G401.6 (cell line): ENCODE data around the gene ALDH3B2.
"Not testable (repeated sequence)": the region's sequence is repeated elsewhere in the genome, so short reads cannot be mapped to it uniquely, and the experiment has no call there.

Experiments used
- FAIRE-seq: peaks from 2 replicates; lab custom pipeline; 2012; peaks lifted over from hg19 to GRCh38; lab: Jason Lieb, UNC

The ALDH3B2 gene

GRCh38 chr11:67674442-67674871 lies at the start of gene ALDH3B2:
ALDH3B2 (minus strand) TSS chr11:67674623; CDS start chr11:67666935, 7,688 bp downstream.
- no peak for FAIRE-seq

GRCh38 chr11:67723036-67723435 lies 48.6 kb upstream of the ALDH3B2 start:
- not testable (repeated sequence) for FAIRE-seq

- not testable (repeated sequence) for FAIRE-seq
These were observed 41.8 kb upstream of the ALDH3B2 start for GRCh38 chr11:67716226-67716625.

- not testable (repeated sequence) for FAIRE-seq
These were observed 41.4 kb upstream of the ALDH3B2 start for GRCh38 chr11:67715801-67716200.

- FAIRE-seq: not testable (repeated sequence)
These were observed 39.6 kb upstream of the ALDH3B2 start for GRCh38 chr11:67713892-67714509.

- FAIRE-seq: not testable (repeated sequence)
These were observed 37.3 kb upstream of the ALDH3B2 start for GRCh38 chr11:67711676-67712075.

- FAIRE-seq: not testable (repeated sequence)
These were observed 36.8 kb upstream of the ALDH3B2 start for GRCh38 chr11:67711212-67711611.

DNA sequence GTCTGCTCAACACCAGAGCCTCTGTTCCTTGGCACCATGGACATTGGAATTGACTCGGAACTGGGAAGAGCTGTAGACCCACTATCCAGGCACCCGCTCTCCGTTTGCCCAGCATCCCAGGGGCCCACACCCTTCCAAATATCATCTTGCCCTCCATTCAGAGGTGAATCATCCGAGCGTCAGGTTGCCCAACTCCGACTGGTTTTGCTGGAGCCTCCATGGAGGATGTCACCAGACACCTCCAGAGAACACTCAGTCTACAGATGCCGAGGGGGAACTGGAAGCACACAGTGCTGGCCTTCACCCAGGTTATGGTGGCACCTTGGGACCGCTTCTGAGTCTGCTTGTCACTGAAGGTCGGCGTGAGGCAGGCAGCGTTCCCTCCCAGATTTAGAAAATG lies 35.4 kb upstream of the ALDH3B2 start:
- not testable (repeated sequence) for FAIRE-seq

- no peak for FAIRE-seq
These were observed 30.8 kb upstream of the ALDH3B2 start for GRCh38 chr11:67705264-67705663.

- no peak for FAIRE-seq
These were observed 30.1 kb upstream of the ALDH3B2 start for GRCh38 chr11:67704524-67704923.

- not testable (repeated sequence) for FAIRE-seq
These were observed 29.3 kb upstream of the ALDH3B2 start for GRCh38 chr11:67703709-67704108.

DNA sequence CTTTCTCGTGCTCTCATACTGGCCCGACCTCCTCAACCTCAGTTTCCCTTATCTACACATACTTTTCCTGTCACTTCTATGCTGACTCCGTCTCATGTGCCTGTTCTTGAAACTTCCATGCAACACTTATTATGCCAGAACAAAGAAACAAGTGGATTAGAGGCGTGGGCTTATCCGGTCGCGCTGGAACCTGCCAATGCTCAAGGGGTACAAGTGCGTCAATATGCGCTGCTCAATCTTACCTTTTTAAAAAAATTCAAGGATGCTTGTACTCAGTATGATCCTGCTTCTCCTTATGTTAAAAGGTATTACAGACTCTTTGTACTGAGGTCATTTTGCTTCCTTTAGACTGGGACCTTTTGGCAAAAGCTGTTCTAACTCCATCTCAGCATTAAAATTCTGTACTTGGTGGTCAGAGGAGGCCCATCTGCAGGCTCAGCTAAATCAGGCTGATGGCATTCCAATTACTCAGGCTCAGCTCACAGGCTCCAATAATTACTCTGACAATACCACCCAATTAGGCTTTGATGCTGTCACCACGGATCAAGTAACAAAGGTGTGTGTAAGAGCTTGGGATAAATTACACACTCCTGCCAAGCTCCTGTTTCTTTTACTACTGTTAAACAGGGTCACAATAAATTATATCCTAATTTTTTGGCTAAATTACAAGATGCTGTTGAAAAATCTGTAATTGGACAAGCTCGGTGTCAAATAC lies 26.3 kb upstream of the ALDH3B2 start:
- FAIRE-seq: no peak

DNA sequence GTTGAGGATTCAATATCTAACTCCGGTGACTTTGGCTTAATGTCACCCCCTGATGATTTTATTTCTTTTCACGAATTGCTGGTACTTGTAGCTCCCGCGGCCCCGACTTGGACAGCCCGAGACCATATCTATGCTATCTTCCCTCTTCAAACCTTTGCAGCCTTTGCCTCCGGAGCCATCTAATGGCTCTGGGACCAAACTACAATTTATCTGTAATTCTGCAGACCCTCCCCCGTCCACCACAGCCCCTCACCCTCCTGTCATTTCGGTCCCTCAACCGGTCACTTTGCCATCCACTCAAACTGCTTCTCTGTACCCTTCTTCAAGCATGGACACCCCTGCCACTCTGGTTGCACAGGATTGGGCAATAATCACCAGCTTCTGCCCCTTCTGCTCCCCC lies 25.7 kb upstream of the ALDH3B2 start:
- no peak for FAIRE-seq

DNA sequence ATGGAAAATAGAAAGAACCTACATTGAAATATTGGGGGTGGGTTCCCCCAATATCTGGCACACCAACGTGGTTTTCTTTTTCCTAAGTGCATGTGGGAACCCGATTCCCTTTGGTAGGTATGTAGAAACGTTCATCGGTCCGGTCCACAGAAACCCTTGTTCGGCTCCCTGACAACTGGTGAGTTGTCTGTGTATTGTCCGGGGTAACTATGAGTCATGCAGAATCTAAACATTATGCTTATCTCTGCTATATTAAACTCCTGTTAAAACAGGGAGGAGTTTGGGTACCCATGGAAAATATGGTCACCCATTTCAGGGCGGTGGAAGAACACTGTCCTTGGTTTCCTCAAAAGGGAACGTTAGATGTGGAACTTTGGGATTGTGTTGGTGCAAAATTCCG lies 25.1 kb upstream of the ALDH3B2 start:
- FAIRE-seq: no peak

DNA sequence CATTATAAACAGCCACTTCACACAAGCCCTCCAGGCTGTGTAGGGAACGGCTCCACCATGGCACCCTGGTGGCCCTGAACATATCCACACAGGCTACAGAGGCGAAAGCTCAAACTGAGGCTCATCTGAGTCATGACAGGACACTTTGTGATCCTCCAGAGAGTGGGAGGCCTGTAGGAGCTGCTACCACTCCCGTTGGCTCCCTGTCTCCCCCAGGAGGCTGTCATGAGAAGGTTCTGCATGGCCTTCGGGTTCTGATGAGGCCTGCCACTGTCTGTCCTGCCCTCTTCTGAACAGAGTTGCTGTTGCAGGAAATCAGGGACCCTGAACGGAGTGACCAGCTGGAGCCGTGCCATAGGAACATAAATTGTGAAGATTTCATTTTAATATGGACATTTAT lies 23.8 kb upstream of the ALDH3B2 start:
- FAIRE-seq: no peak

- no peak for FAIRE-seq
These were observed 23.4 kb upstream of the ALDH3B2 start for GRCh38 chr11:67697846-67698245.

DNA sequence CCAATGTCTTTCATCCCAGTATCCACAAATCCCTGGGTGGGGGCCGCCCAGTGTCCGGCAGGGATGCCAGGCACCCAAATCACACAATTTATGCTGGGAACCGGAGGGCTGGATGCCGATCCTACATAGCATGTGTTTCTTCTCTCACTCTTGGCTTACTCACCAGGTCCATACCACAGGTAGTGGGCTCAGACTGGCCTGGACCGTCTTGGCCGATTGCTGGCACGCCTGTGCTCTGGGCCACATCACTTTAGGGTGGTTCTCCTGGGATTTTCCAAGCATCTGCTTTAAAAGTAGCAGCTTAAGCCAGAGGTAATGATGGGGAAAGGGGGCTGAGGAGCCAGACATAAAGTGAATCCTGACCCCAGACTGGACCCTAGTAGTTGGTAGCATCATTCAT lies 22.6 kb upstream of the ALDH3B2 start:
- no peak for FAIRE-seq

GRCh38 chr11:67695606-67696005 lies 21.2 kb upstream of the ALDH3B2 start:
- FAIRE-seq: no peak

DNA sequence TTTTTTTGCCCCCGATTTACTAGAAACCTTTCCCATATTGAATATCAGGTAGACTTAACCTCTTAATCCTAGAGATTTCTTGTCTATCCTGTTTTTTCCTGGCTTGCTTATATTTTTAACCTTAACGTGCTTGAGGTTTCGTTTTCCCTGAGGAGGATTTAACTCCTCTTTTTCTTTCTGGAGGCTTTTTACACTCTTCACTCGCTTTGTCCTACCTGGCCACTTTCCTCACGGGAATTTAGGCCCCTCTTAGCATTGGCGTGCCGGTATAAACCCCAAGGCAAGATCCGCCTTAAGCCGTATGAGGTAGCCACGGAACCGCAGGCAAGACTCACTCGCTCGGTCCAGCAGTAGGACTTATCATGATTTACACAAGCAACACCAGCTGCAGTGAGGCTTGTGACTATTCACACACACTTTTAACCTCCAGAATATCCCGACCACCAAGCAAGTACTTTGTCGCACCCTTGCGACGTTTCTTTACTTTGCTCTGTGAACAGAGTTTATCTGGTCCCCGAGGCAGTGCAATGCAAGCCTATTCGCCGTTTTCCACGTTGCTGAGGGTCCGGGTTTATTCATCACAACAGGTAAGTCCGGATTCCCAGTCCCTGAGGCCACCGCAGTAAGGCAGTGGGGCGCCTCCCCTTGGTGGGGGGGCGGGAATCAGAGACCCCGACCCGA lies 20.6 kb upstream of the ALDH3B2 start:
- no peak for FAIRE-seq

DNA sequence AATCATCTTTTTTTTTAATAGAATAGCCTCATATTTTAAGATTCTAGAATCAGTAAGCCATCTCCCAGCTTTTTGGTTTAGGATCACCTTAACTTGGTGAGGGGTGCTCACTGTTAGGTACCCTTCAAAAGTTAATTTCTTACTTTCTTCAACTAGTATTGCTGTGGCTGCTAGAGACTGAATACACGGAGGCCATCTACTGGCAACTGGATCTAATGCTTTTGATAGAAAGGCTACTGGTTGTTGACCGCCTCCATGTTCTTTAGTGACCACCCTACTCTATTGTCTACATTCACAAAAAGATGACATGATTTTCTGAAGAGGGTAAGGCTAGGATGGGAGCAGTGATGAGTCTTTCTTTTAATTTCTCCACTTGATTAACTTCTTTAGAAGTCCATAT lies 16.7 kb upstream of the ALDH3B2 start:
- FAIRE-seq: no peak

DNA sequence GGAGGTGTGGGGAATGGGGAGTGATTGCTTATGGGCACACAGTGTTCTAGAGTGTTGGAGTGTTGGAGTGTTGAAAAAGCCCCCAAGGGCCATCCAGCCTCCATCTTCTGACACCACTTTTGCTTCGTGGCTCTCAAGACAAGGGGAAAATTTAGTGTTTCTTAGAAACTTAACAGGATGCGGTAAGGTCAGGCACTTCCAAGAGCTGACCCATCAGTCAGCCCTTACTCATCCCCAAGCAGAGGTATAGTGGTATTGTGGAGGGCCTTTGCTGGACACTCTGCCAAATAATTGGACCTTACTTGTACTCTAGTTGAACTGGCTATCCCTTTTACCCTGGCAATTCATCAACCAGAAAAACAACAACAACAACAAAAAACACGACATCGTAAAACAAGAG lies 14.8 kb upstream of the ALDH3B2 start:
- FAIRE-seq: no peak

- FAIRE-seq: no peak
These were observed 13.6 kb upstream of the ALDH3B2 start for GRCh38 chr11:67687986-67688385.

GRCh38 chr11:67685641-67686332 lies 11.4 kb upstream of the ALDH3B2 start:
- FAIRE-seq: not testable (repeated sequence)
